Forelimb muscle (tissue), 1 donor: Measurements from ENCODE around the gene NAV2. TPM values are rescaled to one million over a fixed set of nuclear protein-coding genes. Genes with fewer than 3 reads are reported as not detected.
"Not testable (repeated sequence)": the region's sequence is repeated elsewhere in the genome, so short reads cannot be mapped to it uniquely, and the experiment has no call there.

ENCODE experiments used
- DNase-seq: peaks from one replicate; pipeline ENCODE4 v3.0.0-alpha.2; 2013; ENCODE audit warnings: low read depth
- polyA plus RNA-seq: library from polyadenylated mRNA; unstranded; fragments of 120-200 nt; gene quantifications from one replicate; pipeline ENCODE4 v1.2.1, GENCODE V29; 2013; ENCODE audit not compliant: insufficient read length

NAV2 gene
- polyA plus RNA-seq, 1 donor: 61.1 TPM

DNA sequence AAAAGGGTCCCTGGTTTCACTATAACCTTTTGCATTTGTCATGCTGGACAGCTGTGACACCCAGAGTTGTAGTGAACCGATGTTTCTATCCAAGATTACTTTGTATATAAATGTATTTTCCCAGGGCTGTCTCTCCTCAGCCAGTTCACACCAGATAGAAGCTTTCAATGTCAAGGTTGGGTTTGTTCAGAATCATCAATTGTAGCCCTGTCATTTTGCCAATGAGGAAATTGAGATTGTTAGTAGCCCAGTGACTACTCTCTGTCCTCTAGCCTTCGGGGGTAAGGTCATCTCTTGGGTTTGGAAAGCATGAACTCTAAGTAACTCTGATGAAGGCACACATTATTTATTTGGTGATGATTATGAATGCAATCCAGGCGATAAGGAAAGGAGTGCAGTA is 282.0 kb downstream of the NAV2 start:
- no peak for DNase-seq

DNA sequence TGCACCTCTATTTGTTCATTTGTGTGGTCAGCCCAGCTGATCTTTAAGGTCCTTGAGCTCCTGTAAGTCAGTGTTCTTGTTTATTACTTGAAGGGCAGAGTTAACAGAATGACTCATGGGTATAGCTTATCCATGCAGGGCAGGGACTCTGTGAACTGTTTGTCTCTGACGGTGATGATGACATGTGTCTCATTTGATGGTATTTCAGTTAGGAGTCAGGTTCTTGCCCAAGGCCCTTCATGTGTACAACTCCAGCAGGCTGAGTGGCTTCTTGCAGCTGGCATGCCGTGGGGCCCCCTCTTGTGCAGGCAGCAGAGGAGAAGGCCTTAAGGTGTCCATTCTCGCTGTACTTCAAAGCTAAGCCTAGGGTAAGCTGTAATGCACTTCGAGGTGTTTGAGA is 282.5 kb downstream of the NAV2 start:
- no peak for DNase-seq

- DNase-seq: no peak
Observed at GRCh38 chr11:19996571-19996970, 283.9 kb downstream of the NAV2 start.

DNA sequence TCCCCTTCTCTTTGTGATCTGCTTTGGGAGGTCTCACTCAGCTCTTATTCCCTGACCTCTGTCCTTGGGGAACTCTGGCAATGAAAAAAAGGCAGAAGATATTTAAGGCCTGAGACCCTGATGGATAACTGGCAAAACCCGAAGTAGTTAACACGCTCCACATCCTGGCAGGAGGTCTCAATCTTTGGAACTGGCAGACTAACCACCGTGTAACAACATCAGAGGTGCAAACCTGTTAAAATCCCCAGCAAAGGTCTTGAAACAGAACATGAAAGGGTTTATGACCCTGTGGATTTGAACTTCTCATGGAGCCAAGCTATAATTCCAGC is 287.3 kb downstream of the NAV2 start:
- DNase-seq: no peak

DNA sequence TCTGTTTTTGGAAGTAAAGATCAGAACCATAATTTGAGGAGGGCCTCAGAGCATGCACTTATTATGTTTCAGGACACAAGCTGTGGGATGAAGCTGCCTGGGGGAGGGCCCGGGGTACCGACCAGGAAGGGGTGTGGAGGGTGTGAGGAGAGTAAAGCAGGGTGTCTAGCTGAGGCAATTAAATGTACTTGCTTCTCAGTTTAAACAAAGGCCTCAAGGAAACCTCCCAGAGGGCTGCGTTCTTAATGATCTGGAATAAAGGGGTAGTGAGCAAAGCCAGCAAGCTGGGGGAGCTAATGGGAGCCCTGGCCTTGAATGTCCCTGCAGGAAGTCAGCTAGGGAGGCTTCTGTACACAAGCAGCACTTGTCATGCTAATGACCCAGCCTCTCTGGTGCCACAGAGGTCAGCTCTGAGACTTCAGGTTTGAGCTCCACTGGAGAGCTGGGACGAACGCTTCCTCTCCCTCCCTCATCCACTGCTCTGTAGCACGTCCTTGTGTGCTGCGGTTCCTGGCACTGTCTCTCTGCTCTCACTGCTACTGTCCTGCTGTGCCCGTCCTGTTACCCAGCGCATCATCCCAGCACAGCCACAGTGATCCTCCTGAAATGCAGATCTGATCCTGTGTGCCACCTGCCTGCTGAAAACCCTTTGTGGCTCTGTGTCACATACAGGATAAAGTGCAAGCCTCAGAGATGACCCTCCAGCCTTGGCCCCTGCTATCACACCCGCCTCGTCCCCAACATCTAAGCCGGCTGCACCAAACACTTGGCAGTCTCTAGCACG is 287.9 kb downstream of the NAV2 start:
- DNase-seq: no peak

DNA sequence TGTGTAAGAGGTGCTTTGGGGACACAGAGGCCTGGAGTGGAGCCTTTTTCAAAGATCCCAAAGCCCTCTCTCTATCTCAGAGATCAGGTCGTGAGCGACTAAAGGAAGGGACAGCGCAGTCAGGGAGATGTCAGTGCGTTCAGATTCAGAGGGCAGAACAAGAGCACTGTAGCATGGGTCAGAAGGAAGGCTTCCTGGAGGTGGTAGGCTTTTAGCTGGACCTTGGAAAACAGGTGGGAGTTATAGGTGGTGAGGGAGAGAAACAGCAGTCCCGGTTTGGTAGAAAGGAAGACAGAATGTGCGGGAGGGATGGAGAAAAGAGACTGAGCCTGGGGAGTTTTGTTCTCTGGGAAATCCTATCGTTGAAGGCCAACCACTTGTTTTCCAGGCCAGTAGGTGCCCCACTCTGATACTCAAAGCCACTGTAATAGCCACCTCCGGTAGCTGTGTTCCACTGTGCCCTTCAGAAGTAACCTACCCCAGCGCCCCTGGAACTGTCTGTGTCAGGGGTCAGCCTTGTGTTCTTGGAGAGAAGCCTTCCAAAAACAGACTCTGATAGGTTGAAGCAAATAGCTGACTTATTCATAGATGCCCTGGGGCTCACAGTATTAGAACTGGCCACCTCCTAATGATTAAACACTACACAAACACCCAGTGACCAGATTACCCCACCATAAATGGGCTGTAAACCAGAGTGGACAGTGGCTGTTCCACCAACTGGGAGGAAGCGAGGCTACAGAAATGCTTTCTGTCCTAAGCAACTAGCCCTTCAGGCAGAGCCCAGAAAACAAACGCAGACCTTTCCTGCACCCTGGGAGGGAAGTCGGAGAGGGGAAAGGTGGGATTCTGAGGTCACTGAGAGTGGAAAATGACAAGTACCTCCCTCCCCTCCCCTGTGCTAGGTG is 289.9 kb downstream of the NAV2 start:
- DNase-seq: no peak

GRCh38 chr11:20003351-20003750 is 290.7 kb downstream of the NAV2 start:
- DNase-seq: no peak

DNA sequence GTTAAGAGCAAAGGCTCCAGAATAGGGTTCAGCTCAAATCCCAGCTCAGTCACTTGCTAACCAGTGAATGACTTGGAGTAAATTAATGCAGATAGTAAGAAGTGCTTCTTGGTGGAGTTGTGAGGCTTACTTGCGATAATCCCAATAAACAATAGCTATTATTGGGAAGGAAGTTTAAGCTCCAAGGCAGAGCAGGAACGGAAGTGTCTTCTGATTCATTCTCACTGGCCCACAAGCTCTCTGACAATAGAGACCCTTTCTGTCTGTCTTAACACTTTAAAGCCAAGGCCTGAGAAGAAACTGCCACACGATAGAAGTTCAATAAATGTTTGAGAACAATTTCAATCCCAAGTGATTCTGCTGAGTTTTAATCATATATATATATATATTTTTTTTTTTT is 292.2 kb downstream of the NAV2 start:
- DNase-seq: no peak

- no peak for DNase-seq
Observed at GRCh38 chr11:20005747-20006146, 293.1 kb downstream of the NAV2 start.

GRCh38 chr11:20006618-20007017 is 294.0 kb downstream of the NAV2 start:
- not testable (repeated sequence) for DNase-seq

- no peak for DNase-seq
Observed at GRCh38 chr11:20007386-20007785, 294.7 kb downstream of the NAV2 start.

- DNase-seq: no peak
Observed at GRCh38 chr11:20008190-20008870, 295.7 kb downstream of the NAV2 start.

- no peak for DNase-seq
Observed at GRCh38 chr11:20008871-20009644, 296.4 kb downstream of the NAV2 start.

DNA sequence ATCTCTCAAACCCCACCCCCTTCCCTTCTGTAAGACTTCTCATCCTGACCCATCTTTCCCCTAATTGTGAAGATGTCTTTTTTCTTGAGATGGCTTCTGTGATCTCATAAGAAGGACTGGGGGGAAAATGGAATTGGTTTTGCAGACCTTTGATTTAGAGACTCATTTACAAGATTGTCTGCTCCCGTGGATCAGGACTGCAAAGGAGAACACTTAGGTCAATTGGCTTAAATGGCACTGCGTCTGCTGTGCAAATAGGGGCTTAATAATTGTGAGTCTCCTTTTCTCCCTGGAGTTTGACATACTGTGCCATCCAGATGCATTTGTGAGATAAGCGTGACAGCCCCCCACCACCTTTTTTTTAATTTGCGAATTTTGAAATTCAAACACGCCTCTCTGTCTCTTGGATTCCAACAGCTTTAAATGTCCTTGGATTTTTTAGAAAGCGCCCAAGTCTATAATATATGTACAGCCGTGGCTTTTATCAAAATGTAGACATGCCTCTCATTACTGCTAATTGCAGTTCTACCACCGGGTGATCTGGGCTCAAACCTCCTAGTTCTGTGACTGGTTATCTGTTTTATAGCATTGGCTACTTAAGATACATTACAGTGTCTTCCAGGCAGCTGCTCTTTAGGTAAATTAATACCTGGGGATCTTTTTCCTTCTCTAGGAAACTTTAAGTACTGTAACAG is 297.7 kb downstream of the NAV2 start:
- no peak for DNase-seq

DNA sequence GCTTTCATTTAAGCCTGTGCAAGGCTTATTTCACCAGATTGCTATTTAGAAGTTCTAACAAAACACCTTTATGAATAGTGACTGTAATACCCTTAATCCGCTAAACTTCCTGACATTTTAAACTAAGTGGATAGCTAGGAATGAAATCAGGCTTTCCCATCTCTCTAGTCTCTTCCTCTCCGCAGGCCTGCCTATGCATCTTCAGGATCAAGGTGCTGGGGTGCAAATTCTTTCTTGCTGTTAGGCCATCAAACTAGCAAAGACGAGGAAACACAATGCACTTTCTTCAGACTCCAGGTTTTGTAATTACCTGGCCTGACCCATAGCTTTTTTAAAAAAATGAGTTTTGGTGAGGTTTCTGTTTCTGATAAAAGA is 298.2 kb downstream of the NAV2 start:
- DNase-seq: no peak

DNA sequence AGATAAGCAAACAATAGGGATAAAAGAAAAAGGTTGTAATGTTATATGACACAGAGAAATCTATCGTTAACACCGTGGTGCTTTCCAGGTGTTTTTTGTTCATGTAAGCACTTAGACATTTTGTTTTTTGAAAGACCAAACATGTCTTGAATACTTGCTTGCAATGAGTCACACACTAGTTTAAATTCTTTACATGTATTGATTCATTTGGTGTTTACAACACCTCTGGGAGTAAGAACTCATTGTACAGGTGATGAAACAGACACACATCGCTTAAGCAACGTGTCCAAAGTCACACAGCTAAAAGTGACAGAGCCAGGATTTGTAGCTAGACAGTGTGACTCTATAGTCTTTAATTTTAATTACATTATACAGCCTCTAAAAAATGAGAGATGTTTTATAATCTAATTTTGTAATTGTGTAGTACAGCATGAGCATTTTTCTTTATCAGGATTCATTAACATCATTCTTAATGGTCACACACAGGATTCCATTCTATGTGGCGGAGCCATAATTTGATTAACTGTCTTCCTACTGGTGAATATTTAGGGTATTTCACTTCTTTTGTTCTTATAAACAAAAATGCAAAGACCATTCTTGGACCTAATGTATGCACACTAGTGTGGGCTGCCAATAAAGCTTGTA is 298.8 kb downstream of the NAV2 start:
- no peak for DNase-seq

DNA sequence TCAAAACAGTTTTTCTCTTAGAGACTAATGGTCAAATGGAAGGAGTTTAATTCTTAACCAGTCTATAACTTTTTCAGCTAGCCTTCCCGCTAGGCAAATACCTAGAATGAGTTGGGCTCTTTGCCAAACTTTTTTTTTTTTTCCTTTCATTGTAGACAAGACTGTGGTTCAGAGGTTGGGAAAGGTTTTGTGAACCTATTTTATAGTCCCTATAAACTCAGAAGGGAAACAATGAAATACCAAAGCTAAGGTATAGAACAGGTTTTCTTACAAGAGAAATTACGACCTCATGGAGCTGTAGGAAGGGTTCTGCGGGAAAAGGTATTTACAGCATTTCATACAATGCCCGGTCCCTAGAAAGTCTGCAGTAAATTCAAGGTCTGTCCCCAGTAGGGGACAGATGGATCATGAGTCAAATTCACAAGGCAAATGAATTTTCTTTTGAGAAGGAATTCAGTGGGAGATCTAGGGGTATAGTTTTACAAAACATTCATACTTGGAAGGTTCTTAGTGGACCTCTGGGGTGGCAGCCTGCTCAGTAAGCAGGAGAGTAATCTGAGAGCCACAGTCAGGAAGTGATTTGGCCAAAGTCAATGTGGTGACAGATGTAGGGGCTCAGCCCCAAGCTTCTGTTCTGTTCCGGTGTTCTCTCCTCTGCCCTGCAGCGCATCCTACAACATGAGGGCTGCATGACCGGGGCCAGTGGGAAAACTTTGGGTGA is 300.9 kb downstream of the NAV2 start:
- no peak for DNase-seq

GRCh38 chr11:20014067-20014402 is 301.4 kb downstream of the NAV2 start:
- DNase-seq: no peak

GRCh38 chr11:20015101-20015500 is 302.5 kb downstream of the NAV2 start:
- no peak for DNase-seq
